Subcutaneous adipose tissue (tissue), 4 donors: ENCODE measurements around the gene PTBP1. TPM values are rescaled to one million over a fixed set of nuclear protein-coding genes. Genes with fewer than 3 reads are reported as not detected.

Experiments used
- total RNA-seq, 4 donors: library from RNA; depleted of rRNA; stranded (reverse); fragments of >200 nt; gene quantifications; one replicate each; pipeline ENCODE4 v1.1.0, GENCODE V29; 2016
- TF ChIP-seq, protein P1 (sequence below): fragments of 450-650 bp; IDR thresholded peaks from one replicate; pipeline ENCODE4 v1.5.1; 2016; ENCODE audit warnings: low read depth, mild to moderate bottlenecking, control low read depth, antibody characterized with exemption, moderate library complexity

PTBP1 gene
- total RNA-seq, 4 donors from 2014 or later, result 77.5 to 108 (median 87.8) TPM

DNA sequence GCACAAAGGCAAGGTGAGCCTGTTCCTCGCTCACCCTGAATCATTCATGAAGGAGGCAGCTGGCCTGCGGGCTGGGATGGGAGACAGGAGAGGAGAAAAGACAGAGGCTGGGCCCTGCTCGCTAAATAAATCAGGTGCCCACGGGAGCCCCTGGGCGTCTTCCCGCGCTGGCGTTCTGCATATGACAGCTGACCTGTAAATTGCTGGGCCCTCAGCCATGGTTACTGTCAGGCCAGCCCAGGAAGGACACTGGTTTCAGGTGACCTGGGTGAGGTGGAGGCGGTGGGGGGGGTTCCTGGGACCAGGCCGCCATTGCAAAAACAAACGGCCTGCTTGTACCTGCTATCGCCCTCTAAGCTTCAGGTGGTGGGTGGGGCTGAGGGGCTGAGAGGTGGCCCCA lies 3.4 kb upstream of the PTBP1 start:
- TF ChIP-seq, protein P1, sequence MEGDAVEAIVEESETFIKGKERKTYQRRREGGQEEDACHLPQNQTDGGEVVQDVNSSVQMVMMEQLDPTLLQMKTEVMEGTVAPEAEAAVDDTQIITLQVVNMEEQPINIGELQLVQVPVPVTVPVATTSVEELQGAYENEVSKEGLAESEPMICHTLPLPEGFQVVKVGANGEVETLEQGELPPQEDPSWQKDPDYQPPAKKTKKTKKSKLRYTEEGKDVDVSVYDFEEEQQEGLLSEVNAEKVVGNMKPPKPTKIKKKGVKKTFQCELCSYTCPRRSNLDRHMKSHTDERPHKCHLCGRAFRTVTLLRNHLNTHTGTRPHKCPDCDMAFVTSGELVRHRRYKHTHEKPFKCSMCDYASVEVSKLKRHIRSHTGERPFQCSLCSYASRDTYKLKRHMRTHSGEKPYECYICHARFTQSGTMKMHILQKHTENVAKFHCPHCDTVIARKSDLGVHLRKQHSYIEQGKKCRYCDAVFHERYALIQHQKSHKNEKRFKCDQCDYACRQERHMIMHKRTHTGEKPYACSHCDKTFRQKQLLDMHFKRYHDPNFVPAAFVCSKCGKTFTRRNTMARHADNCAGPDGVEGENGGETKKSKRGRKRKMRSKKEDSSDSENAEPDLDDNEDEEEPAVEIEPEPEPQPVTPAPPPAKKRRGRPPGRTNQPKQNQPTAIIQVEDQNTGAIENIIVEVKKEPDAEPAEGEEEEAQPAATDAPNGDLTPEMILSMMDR, result no peak

DNA sequence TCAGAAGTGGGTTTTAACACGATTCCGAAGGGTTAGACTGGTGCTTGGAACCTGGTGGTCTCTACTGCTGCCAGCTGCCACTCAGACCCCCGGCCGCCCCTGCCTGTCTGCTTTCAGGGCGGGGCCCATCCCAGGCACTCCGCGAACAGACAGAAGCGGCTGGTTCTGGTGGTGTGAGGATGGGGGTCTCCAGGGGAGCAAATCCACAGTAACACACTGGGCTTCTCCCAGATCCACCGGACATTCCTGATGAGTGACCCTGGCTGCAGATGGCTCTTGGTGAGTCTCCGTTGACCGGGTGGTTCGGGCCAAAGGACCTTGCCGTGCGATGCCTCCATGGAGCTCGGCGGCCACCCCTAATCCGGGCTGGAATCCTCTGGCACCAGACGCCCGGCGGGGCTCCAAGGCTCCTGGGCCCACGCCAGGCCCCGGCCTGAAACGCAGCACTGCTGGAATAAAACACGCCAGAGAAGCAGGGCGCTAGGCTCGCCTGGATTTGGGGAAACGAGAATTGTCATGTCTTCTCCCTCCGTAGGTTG lies 2.1 kb upstream of the PTBP1 start:
- TF ChIP-seq, protein P1, result no peak

DNA sequence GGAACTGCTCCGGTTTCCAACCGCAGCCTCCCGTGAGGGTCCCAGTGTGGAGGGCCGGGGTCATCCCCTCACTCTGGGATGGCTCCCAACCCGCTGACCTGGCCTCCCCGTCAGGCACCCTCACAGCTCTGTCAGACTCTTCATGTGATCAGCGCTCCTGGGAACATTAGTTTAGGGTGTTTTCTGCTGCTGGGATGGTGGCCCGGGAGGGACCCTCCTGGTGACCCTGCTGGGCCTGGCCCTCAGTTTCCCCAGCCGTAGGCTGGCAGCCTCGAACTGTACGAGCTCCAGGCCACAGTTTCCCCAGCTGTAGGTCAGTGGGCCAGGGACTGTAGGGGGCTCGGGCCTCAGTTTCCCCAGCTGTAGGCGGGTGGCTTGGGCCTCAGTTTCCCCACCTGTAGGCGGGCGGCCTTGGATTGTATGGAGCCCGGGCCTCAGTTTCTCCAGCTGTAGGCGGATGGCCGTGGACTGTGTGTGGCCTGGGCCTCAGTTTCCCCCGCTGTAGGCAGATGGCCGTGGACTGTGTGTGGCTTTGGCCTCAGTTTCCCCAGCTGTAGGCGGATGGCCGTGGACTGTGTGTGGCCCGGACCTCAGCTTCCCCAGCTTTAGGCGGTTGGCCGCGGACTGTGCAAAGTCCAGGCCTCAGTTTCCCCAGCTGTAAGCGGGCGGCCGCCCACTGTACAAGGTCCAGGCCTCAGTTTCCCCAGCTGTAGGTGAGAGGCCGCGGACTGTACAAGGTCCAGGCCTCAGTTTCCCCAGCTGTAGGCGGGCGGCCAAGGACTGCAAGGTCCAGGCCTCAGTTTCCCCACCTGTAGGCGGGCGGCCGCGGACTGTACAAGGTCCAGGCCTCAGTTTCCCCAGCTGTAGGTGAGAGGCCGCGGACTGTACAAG lies 1.3 kb upstream of the PTBP1 start:
- TF ChIP-seq, protein P1, result no peak

DNA sequence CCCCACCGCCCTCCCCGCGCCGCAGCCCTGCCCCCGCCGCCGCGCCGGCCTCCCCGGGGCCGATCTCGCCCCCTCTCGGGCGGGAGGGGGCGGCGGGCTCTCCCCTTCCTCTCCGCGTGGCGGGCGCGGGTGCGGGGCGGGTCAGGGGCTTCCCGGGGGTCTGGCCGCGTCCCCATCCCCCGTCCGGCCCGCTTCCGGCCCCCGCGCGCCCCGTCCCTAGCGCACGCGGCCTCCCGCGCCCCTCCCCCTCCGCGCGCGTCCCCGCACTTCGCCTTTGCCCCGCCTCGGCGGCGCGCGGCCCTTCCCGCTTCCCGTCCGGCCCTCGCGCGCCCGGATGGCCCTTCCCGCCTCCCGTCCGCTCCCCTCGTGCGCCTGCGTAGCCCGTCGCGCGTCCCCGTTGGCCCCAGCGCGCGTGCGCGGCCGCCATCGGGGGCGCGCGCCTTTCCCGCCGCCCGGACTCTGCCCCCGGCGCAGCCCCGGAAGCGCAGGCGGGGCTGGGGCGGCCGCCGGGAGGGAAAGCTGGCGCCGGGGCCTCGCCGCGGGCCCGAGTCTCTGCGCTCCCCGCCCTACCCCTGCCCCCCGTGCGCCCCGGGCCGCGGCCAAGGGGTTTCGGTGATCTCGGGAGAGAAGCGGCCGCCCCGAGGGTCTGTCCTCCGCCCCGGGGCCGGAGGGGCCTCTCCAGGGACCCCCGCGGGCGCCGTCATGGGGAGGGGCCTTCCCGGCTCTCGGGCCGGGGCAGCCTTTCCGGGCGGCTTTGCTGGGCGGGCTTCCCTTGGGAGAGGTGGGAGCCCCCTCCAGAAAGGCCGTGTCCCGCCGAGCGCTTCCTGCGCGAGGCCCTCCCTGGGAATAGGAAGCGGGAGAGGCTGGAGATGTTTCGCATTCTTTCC lies 519 bp downstream of the PTBP1 start:
- TF ChIP-seq, protein P1, result no peak

DNA sequence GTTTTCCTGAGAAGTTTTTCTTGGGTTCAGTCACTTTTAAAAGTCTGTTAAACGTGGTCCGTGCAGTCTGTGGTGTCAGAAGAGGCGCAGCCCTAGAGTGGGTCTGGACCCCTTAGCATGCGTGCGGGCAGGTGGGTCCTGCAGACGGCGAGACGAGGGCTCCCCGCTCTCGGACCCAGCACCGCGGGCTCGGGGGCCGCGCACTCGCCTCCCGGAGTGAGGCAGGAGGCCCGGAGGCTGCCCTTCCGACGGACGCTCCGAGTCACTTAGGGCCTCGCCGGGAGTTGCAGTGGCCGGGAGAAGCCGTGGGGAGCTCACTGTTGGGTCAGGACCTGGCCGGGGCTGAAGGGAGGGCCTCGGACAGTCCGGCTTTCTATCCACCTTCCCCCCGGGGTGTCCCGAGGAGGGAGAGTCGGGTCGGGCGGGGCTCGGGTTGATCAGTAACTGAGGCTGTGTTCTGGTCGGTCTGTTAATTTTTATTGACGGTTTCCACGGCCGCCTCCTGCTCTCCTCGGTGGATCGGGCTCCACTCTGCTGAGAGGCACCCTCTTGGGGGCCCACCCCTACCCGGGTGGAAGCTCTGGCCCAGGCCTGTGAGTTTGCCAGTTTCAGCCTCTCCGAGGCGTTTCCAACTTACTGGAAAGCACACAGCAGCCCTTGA lies 1.3 kb downstream of the PTBP1 start:
- TF ChIP-seq, protein P1, result no peak

DNA sequence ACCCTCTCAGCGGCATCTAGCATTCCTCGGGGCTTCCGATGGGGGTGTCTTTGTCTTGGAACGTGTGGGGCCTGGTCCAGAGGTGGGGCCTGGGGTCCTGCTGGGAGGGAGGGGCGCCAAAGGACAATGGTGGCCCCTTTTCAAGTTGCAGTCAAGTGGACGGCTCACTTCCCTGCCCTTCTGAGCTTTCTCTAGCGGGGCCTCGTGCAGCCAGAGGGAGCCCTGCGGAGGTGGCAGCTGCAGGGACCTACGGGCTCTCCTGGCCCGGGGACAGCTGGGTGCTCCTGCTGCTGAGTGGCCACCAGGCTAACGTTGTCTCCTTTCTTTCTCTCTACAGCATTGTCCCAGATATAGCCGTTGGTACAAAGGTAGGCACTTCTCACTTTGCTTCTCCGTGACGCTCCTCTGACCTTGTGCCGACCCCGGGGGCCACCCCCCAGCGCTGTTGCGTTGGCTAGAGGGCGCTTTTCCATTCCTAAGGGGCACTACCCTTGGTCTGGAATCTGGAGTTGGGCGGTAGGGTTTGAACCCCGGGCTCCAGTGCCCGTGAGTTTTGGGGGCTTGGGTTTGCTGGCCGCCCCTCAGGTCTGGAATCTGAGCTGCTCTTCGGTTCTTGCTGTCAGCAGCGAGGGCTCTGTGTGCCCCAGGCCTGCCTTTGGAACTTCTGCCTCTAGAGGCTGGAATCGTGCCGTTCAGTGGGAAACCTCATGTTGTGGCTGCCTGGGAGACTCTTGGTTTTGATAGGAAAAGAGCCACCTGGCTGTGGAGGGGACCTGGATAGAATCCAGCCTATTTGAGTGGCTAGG lies 2.0 kb downstream of the PTBP1 start:
- TF ChIP-seq, protein P1, result no peak
